ENCODE measurements around the gene MTCL1.

GRCh38 chr18:8667846-8668245 is 37.5 kb upstream of the MTCL1 start:
- TF ChIP-seq CTCF (IDR thresholded peaks at IDR 0.05) (no peak), POLR2A (IDR thresholded peaks at IDR 0.05) (no peak)
